Upper lobe of left lung (tissue), 4 donors: Measurements from ENCODE around the gene TSGA10.

Experiments used
- CTCF ChIP-seq, 6 experiments: fragments of 450-650 bp in 4 of 6; fragments of 200-600 bp in 2 of 6; sonication (generic) in 2 of 6; IDR thresholded peaks; one replicate each; pipeline ENCODE4 v1.5.1; 2016 to 2019; ENCODE audit warnings: antibody characterized with exemption in 6 of 6
- POLR2A ChIP-seq, 4 donors: fragments of 450-650 bp; IDR thresholded peaks; one replicate each; pipeline ENCODE4 v1.5.1; 2016 to 2017; ENCODE audit warnings: antibody characterized with exemption in 4 of 4, mild to moderate bottlenecking in 2 of 4

DNA sequence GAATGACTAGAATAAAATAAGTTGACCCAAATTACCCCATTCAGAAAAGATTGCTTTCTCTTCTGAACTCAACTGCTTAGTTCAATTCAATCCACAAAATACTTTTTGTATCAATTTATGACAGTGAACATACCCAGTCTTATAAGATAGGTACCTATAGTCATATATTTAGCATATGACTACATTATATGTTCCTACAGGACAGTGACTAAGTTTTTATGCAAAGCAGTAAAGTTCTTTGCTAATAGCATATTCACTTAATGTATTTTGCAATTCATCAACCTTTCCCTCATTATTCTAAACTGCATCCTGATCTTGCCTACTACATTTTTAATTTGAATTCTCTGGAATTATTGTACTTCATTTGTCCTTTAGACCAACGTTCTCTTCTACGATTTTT is 43.5 kb downstream of the TSGA10 start:
- TF ChIP-seq CTCF (IDR thresholded peaks at IDR 0.05) = no peak
- no peak for TF ChIP-seq POLR2A (IDR thresholded peaks at IDR 0.05)
